ENCODE results near the gene SNUPN. TPM values are rescaled to one million over a fixed set of nuclear protein-coding genes. Genes with fewer than 3 reads are reported as not detected.
A peak's percentile ranks its signal among the peaks of the same experiment; 100 is the strongest.

The SNUPN gene
- total RNA-seq, 6 donors from 2014 or later = 14.1 to 30.4 (median 22.4) TPM

DNA sequence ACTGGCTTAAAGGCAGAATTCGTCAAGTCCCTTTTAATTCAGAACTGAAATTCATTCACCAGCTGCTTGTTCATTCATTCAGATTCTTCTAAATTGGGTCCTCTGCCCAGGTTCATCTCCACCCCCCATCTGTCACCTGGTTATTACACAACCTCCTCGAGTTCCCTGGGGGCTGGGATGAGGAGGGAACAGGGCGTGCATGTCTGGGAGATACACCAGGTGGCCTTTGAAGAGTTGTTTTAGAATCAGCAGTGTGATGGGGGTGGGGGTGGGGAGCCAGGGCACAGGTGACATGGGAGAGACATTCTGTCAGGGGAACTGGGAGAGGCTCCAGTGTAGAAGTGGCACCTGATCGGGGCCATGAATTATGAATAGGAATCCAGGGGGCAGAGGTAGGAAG, 30.4 kb upstream of the SNUPN start:
- DNase-seq (no peak), ATAC-seq (ENCODE audit: low FRiP score in 2 of 2) (no peak)
- 57 to 68% methylated on average over 4 of the region's 4 CpGs for WGBS, 2 donors
- Histone ChIP-seq H3K27me3 (no peaks in the 10 kb centered on the region), H3K36me3 (peaks cover 4 to 41% (median 21%) of the 10 kb centered on the region in 4 donors), H3K4me1 (peaks cover 43 to 77% (median 64%) of the 10 kb centered on the region in 4 donors), H3K4me3 (no peak overlapping the region), H3K9me3 (no peaks in the 10 kb centered on the region), H3K27ac (no peak overlapping the region)
- no peak for TF ChIP-seq POLR2AphosphoS5 (IDR thresholded peaks at IDR 0.05)
- TF ChIP-seq POLR2A (IDR thresholded peaks at IDR 0.05) = no peak

DNA sequence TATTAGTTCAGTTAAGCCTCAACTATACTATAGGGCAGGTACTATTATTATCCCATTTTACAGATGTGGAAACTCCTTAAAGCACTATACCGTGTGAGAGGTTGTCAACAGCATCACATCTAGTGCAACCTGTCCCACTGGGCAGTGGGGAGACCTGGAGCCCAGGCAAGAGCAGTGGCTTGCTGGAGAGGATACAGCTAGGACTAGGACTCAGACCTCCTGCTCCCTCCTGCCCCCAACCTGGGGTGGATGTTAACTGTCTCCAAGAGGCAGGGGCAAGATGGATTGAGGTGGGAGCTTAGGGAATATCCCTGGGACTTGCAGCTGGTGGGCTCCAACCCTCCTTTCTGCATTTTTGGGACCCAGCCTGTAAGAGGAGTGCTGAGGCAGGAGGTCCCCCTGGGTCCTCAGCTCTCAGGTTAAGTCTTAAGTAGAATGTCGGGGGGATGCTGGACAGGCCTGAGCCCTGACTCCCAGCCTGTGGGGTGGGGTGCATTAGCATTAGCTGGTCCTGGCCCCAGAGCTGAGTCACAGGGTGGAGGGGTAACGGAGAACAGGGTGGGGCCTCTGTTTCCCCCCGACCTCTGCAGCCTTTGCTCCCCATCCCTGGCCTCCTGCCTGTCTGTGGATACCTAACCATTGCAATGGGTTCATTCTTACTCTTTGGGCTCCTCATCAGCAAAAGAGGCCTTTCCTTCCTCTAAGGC, 28.8 kb upstream of the SNUPN start:
- Histone ChIP-seq H3K4me3 (no peak overlapping the region), H3K4me1 (peaks cover 52 to 77% (median 64%) of the 10 kb centered on the region in 4 donors), H3K27me3 (no peaks in the 10 kb centered on the region), H3K36me3 (peaks cover 4 to 39% (median 20%) of the 10 kb centered on the region in 4 donors), H3K9me3 (no peaks in the 10 kb centered on the region), H3K27ac (peak overlapping the region in 1 of 4 donors; percentile 11)
- ATAC-seq (ENCODE audit: low FRiP score in 2 of 2) (peak in 1 of 2 donors; percentile 24), DNase-seq (no peak)
- TF ChIP-seq POLR2AphosphoS5 (IDR thresholded peaks at IDR 0.05) (no peak), EP300 (IDR thresholded peaks at IDR 0.05) (no peak), POLR2A (IDR thresholded peaks at IDR 0.05) (no peak)
- TF ChIP-seq, protein P1, sequence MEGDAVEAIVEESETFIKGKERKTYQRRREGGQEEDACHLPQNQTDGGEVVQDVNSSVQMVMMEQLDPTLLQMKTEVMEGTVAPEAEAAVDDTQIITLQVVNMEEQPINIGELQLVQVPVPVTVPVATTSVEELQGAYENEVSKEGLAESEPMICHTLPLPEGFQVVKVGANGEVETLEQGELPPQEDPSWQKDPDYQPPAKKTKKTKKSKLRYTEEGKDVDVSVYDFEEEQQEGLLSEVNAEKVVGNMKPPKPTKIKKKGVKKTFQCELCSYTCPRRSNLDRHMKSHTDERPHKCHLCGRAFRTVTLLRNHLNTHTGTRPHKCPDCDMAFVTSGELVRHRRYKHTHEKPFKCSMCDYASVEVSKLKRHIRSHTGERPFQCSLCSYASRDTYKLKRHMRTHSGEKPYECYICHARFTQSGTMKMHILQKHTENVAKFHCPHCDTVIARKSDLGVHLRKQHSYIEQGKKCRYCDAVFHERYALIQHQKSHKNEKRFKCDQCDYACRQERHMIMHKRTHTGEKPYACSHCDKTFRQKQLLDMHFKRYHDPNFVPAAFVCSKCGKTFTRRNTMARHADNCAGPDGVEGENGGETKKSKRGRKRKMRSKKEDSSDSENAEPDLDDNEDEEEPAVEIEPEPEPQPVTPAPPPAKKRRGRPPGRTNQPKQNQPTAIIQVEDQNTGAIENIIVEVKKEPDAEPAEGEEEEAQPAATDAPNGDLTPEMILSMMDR (IDR thresholded peaks at IDR 0.05) = no peak
- WGBS, 2 donors = 79 to 83% methylated on average over 4 of the region's 4 CpGs

DNA sequence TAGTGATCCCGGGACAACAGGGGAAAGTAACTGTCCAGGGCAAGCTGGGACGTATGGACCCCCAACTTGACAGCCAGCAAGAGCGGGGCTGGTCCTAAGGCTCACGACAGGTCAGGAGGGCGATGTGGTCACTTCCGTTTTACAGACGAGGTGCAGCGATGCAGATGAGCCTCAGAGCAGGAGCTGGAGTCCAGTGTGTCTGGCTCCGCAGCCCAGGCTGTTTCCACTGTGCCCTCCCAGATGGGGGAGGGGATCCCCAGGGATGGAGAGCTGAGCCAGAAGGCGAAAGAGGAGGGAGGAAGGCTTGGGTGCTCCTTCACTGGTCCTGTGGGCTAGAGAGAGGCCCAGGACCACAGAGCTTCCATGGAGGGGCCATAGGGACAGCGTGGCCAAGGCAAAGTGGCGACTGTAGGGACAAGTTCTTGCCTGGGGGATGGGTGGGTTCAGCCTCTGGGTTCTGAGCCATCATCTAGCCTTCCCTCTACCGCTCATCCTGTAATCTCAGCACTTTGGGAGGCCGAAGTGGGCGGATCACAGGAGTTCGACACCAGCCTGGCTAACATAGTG, 27.9 kb upstream of the SNUPN start:
- 82 to 89% methylated on average over 15 to 16 of the region's 16 CpGs for WGBS, 2 donors
- Histone ChIP-seq H3K27ac (peak overlapping the region in 2 of 4 donors; percentile 68 to 70), H3K4me3 (no peak overlapping the region)

DNA sequence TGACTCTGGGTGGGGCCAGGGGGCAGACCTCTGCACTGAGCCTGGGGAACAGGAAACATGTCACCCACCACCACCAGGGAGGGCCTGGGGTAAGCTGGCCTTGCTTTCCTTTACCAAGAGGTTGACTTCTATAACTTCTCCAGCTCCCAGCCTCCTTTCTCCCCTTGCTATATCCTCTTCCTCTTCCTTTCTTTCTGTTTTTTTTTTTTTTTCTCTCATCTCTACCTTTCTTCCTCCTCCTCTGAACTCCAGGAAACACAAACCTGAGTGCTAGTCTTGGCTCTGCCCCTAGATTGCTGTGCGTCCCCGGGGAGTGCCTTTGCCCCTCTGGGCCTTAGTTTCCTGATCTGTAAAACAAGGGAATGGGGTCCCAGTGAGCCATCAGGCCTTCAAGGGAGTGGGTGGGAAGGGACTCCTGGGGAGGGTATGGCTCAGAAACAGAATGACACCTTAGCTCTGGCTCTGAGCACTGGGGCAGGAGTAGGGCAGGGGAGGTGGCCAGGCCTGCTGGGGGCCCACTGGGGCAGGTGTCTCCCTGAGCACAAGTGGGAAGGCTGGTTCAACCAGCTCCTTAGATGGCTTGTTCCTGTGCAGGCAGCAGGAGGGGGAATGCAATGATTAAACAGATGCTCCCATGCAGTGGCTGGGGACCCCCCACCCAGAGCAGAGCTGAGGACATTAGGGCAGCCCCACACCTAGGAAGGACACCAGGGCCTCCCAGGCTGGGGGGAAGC, 26.5 kb upstream of the SNUPN start:
- peak overlapping the region; percentile 52 to 70 (median 69) for H3K27ac ChIP-seq
- TF ChIP-seq EP300 (IDR thresholded peaks at IDR 0.05) = no peak
- no peak for TF ChIP-seq POLR2A (IDR thresholded peaks at IDR 0.05)
- TF ChIP-seq, protein P1 (IDR thresholded peaks at IDR 0.05) = no peak
- no peak for TF ChIP-seq POLR2AphosphoS5 (IDR thresholded peaks at IDR 0.05)
- peaks cover 58 to 83% (median 67%) of the 10 kb centered on the region in 4 donors for H3K4me1 ChIP-seq
- H3K4me3 ChIP-seq = peak overlapping the region in 3 of 4 donors; percentile 25 to 78 (median 77)
- H3K27me3 ChIP-seq = no peaks in the 10 kb centered on the region
- H3K36me3 ChIP-seq = peaks cover 0 to 20% (median 6%) of the 10 kb centered on the region in 4 donors
- ATAC-seq (ENCODE audit: low FRiP score in 2 of 2) = no peak
- WGBS, 2 donors = 44 to 51% methylated on average over 2 of the region's 2 CpGs
- H3K9me3 ChIP-seq = no peaks in the 10 kb centered on the region
- DNase-seq = no peak

More for the DNA sequence above, 27.9 kb upstream of the SNUPN start:
- H3K36me3 ChIP-seq = peaks cover 4 to 34% (median 16%) of the 10 kb centered on the region in 4 donors
- no peaks in the 10 kb centered on the region for H3K27me3 ChIP-seq
- no peak for DNase-seq
- TF ChIP-seq POLR2AphosphoS5 (IDR thresholded peaks at IDR 0.05) = no peak
- no peak for TF ChIP-seq EP300 (IDR thresholded peaks at IDR 0.05)
- TF ChIP-seq POLR2A (IDR thresholded peaks at IDR 0.05) = no peak
- TF ChIP-seq, protein P1 (IDR thresholded peaks at IDR 0.05) = no peak
- ATAC-seq (ENCODE audit: low FRiP score in 2 of 2) = no peak
- peaks cover 58 to 80% (median 66%) of the 10 kb centered on the region in 4 donors for H3K4me1 ChIP-seq
- no peaks in the 10 kb centered on the region for H3K9me3 ChIP-seq

Measured in upper lobe of left lung (tissue), 6 donors.